Stomach (tissue), 9 donors: ENCODE measurements around the gene DENR. TPM values are rescaled to one million over a fixed set of nuclear protein-coding genes. Genes with fewer than 3 reads are reported as not detected.

Experiments used
- DNase-seq, 2 donors: peaks; one replicate each; pipeline versions ENCODE4 v3.0.0 to v3.0.0-alpha.2; 2013 to 2019
- H3K27ac ChIP-seq, 5 donors: fragments of 200-600 bp in 4 of 5; sonication (generic) in 4 of 5; one replicate each; pipeline ENCODE4 v1.5.1; 2013 to 2019; ENCODE audit warnings: mild to moderate bottlenecking in 1 of 5, moderate library complexity in 1 of 5
- H3K27me3 ChIP-seq, 3 donors: fragments of 200-600 bp; sonication (generic); one replicate each; pipeline ENCODE4 v1.5.1; 2017 to 2019; ENCODE audit warnings: mixed run types in 1 of 3
- H3K36me3 ChIP-seq, 4 donors: fragments of 200-600 bp; sonication (generic); 1 replicate in 3 of 4; 2 replicates in 1 of 4; pipeline ENCODE4 v1.5.1; 2016 to 2019
- H3K4me1 ChIP-seq, 4 donors: fragments of 200-600 bp; sonication (generic); one replicate each; pipeline ENCODE4 v1.5.1; 2016 to 2019
- H3K4me3 ChIP-seq, 4 donors: fragments of 200-600 bp; sonication (generic) in 3 of 4; one replicate each; pipeline ENCODE4 v1.5.1; 2016 to 2019; ENCODE audit warnings: mild to moderate bottlenecking in 1 of 4
- H3K9me3 ChIP-seq, 4 donors: fragments of 200-600 bp; sonication (generic); one replicate each; pipeline ENCODE4 v1.5.1; 2016 to 2019
- CTCF ChIP-seq, 7 experiments: fragments of 450-650 bp in 4 of 7; fragments of 200-600 bp in 3 of 7; sonication (generic) in 3 of 7; IDR thresholded peaks; one replicate each; pipeline ENCODE4 v1.5.1; 2016 to 2019; ENCODE audit warnings: antibody characterized with exemption in 7 of 7, control low read depth in 2 of 7, mild to moderate bottlenecking in 1 of 7
- EP300 ChIP-seq: sonication (generic); formaldehyde crosslinking; IDR thresholded peaks from one replicate; pipeline ENCODE4 v1.6.1; 2017; ENCODE audit warnings: antibody characterized with exemption
- POLR2A ChIP-seq, 4 donors: fragments of 450-650 bp; IDR thresholded peaks; one replicate each; pipeline ENCODE4 v1.6.1; 2016; ENCODE audit warnings: antibody characterized with exemption in 4 of 4, control low read depth in 2 of 4, mild to moderate bottlenecking in 1 of 4, moderate library complexity in 1 of 4
- POLR2AphosphoS5 ChIP-seq, 3 donors: sonication (generic); formaldehyde crosslinking; IDR thresholded peaks; one replicate each; pipeline ENCODE4 v1.6.1; 2016; ENCODE audit warnings: antibody characterized with exemption in 3 of 3
- WGBS, 5 donors: extraction: QIAGEN DNeasy Blood & Tissue Kit in 3 of 5; methylation state at CpG; one replicate each; pipeline versions ENCODE4 v1.1.5 to v1.1.7; 2013 to 2018; 5-methylcytosine and 5-hydroxymethylcytosine counted together
- intact Hi-C: fragments of 100-400 bp; cut with DNase I; formaldehyde crosslinking; loops from one replicate; pipeline ENCODE4 v1.15.1; 2023; ENCODE audit warnings: low total_unique reads
- polyA plus RNA-seq, 3 donors: library from polyadenylated mRNA; stranded (reverse); fragments of 200-250 nt; gene quantifications; one replicate each; pipeline ENCODE4 v1.2.3, GENCODE V29; 2013
- total RNA-seq, 5 donors: library from RNA; depleted of rRNA; stranded (reverse); fragments of >200 nt; gene quantifications; one replicate each; pipeline versions ENCODE4 v1.1.0 to v1.2.3, GENCODE V29; 2014 to 2016
- donor health status: healthy with polysubstance abuse.
- donor health status: Bipolar disorder and iron deficiency.
- donor health status: healthy.

Gene DENR
- total and polyA plus RNA-seq, 8 donors: 4.1 to 36.0 (median 22.5) TPM

- Histone ChIP-seq H3K4me1 (peaks cover 12 to 53% (median 29%) of the 10 kb centered on the region in 4 donors), H3K4me3 (no peak overlapping the region), H3K9me3 (no peaks in the 10 kb centered on the region), H3K27me3 (no peaks in the 10 kb centered on the region), H3K36me3 (peaks cover 29 to 60% (median 56%) of the 10 kb centered on the region in 4 donors), H3K27ac (no peak overlapping the region)
- DNase-seq: no peak
- TF ChIP-seq EP300 (no peak), POLR2A (IDR thresholded peaks at IDR 0.05) (no peak), CTCF (IDR thresholded peaks at IDR 0.05) (no peak), POLR2AphosphoS5 (IDR thresholded peaks at IDR 0.05) (no peak)
- 41 to 98% (median 91%) methylated on average over 1 of the region's 1 CpG for WGBS, 5 donors
- intact Hi-C loops: loop anchor here (5.0 kb wide), 1 partner anchor 107 kb away; no protein-coding TSS in a partner anchor
Observed at GRCh38 chr12:122754790-122755189, 2.2 kb downstream of the DENR start.

GRCh38 chr12:122757568-122757967, 4.9 kb downstream of the DENR start:
- Histone ChIP-seq H3K4me1 (peaks cover 12 to 46% (median 23%) of the 10 kb centered on the region in 4 donors), H3K4me3 (no peak overlapping the region), H3K27me3 (no peaks in the 10 kb centered on the region), H3K9me3 (no peaks in the 10 kb centered on the region), H3K27ac (no peak overlapping the region), H3K36me3 (peaks cover 29 to 84% (median 82%) of the 10 kb centered on the region in 4 donors)
- WGBS, 5 donors: 72 to 91% (median 85%) methylated on average over 1 of the region's 1 CpG
- no peak for TF ChIP-seq EP300
- no peak for TF ChIP-seq POLR2AphosphoS5 (IDR thresholded peaks at IDR 0.05)
- no peak for TF ChIP-seq POLR2A (IDR thresholded peaks at IDR 0.05)
- TF ChIP-seq CTCF (IDR thresholded peaks at IDR 0.05): no peak
- intact Hi-C loops: no loop called here
- DNase-seq: no peak

GRCh38 chr12:122785503-122785902, 32.9 kb downstream of the DENR start:
- intact Hi-C loops: no loop called here
- Histone ChIP-seq H3K27ac (no peak overlapping the region), H3K27me3 (no peaks in the 10 kb centered on the region), H3K4me1 (no peaks in the 10 kb centered on the region), H3K9me3 (no peaks in the 10 kb centered on the region), H3K36me3 (no peaks in the 10 kb centered on the region), H3K4me3 (no peak overlapping the region)
- TF ChIP-seq POLR2AphosphoS5 (IDR thresholded peaks at IDR 0.05) (no peak), EP300 (no peak), CTCF (IDR thresholded peaks at IDR 0.05) (no peak), POLR2A (IDR thresholded peaks at IDR 0.05) (no peak)
- no peak for DNase-seq
- 82 to 87% (median 85%) methylated on average over 7 of the region's 7 CpGs for whole genome bisulfite sequencing, 5 donors

- H3K9me3 ChIP-seq: no peaks in the 10 kb centered on the region
- no peak overlapping the region for H3K4me3 ChIP-seq
- no peaks in the 10 kb centered on the region for H3K36me3 ChIP-seq
- 29 to 56% (median 49%) methylated on average over 4 of the region's 4 CpGs for WGBS, 5 donors
- H3K27me3 ChIP-seq: no peaks in the 10 kb centered on the region
- no peak for DNase-seq
- peaks cover 0 to under 1% (median 0%) of the 10 kb centered on the region in 4 donors for H3K4me1 ChIP-seq
- no peak for TF ChIP-seq POLR2A (IDR thresholded peaks at IDR 0.05)
- TF ChIP-seq POLR2AphosphoS5 (IDR thresholded peaks at IDR 0.05): no peak
- TF ChIP-seq EP300: no peak
- intact Hi-C loops: no loop called here
- no peak overlapping the region for H3K27ac ChIP-seq
Observed at GRCh38 chr12:122788387-122788786, 35.8 kb downstream of the DENR start.

- intact Hi-C loops: loop anchor here (10.0 kb wide), 1 partner anchor 65 kb away; no protein-coding TSS in a partner anchor
- 70 to 79% (median 77%) methylated on average over 5 of the region's 5 CpGs for WGBS, 5 donors
Observed at GRCh38 chr12:122789637-122790036, 37.0 kb downstream of the DENR start.

More at GRCh38 chr12:122789637-122790036, 37.0 kb downstream of the DENR start:
- peaks cover 0 to 9% (median 4%) of the 10 kb centered on the region in 4 donors for H3K4me1 ChIP-seq
- H3K9me3 ChIP-seq: no peaks in the 10 kb centered on the region
- H3K4me3 ChIP-seq: no peak overlapping the region
- H3K27me3 ChIP-seq: no peaks in the 10 kb centered on the region
- no peak overlapping the region for H3K27ac ChIP-seq
- TF ChIP-seq CTCF (IDR thresholded peaks at IDR 0.05) (no peak), POLR2AphosphoS5 (IDR thresholded peaks at IDR 0.05) (no peak), POLR2A (IDR thresholded peaks at IDR 0.05) (no peak), EP300 (no peak)
- H3K36me3 ChIP-seq: no peaks in the 10 kb centered on the region
- no peak for DNase-seq
